ENCODE data around the gene KBTBD13.

KBTBD13 gene

GRCh38 chr15:65085990-65086679, 9.6 kb downstream of the KBTBD13 start:
- Histone ChIP-seq H3K27me3 (ENCODE audit: insufficient read depth, low read length, poor library complexity, severe bottlenecking) (no peaks in the 10 kb centered on the region), H3K9me2 (replicated peaks; ENCODE audit: low read depth, low read length) (no peaks in the 10 kb centered on the region), H2AFZ (ENCODE audit: low read length) (peak overlapping the region; percentile 61; the same call in 1 of the 2 replicates), H3K4me2 (ENCODE audit: low read depth, low read length, poor library complexity, severe bottlenecking) (no peak overlapping the region), H3K9me3 (ENCODE audit: insufficient read depth, low read depth, low read length) (no peaks in the 10 kb centered on the region), H3K4me1 (ENCODE audit: insufficient read depth, low read length, poor library complexity, severe bottlenecking) (peaks cover 20% of the 10 kb centered on the region), H3K36me3 (ENCODE audit: insufficient read depth, low read length) (no peaks in the 10 kb centered on the region), H4K20me1 (ENCODE audit: insufficient read depth, low read length, poor library complexity, severe bottlenecking) (no peaks in the 10 kb centered on the region), H3K79me2 (ENCODE audit: insufficient read depth, low read length) (no peaks in the 10 kb centered on the region), H3F3A (ENCODE audit: low read depth) (no peaks in the 10 kb centered on the region), H3K9ac (ENCODE audit: low read depth, low read length, poor library complexity, severe bottlenecking) (no peak overlapping the region), H3K4me3 (ENCODE audit: low read length, poor library complexity, severe bottlenecking) (no peak overlapping the region)
- no peak for TF ChIP-seq EZH2phosphoT487 (IDR thresholded peaks at IDR 0.05; ENCODE audit: borderline replicate concordance)
- TF ChIP-seq CTCF (conservative IDR thresholded peaks at IDR 0.05; ENCODE audit: low read length), result peak; percentile 71

- Histone ChIP-seq H3K9me2 (replicated peaks; ENCODE audit: low read depth, low read length) (no peaks in the 10 kb centered on the region), H3K79me2 (ENCODE audit: insufficient read depth, low read length) (no peaks in the 10 kb centered on the region), H3K4me3 (ENCODE audit: low read length, poor library complexity, severe bottlenecking) (no peak overlapping the region), H4K20me1 (ENCODE audit: insufficient read depth, low read length, poor library complexity, severe bottlenecking) (no peaks in the 10 kb centered on the region), H3K9me3 (ENCODE audit: insufficient read depth, low read depth, low read length) (no peaks in the 10 kb centered on the region), H3K36me3 (ENCODE audit: insufficient read depth, low read length) (no peaks in the 10 kb centered on the region), H2AFZ (ENCODE audit: low read length) (no peak overlapping the region), H3F3A (ENCODE audit: low read depth) (no peaks in the 10 kb centered on the region), H3K27me3 (ENCODE audit: insufficient read depth, low read length, poor library complexity, severe bottlenecking) (no peaks in the 10 kb centered on the region), H3K9ac (ENCODE audit: low read depth, low read length, poor library complexity, severe bottlenecking) (no peak overlapping the region), H3K4me2 (ENCODE audit: low read depth, low read length, poor library complexity, severe bottlenecking) (no peak overlapping the region), H3K4me1 (ENCODE audit: insufficient read depth, low read length, poor library complexity, severe bottlenecking) (peaks cover 15% of the 10 kb centered on the region)
- peak; percentile 47 for TF ChIP-seq CTCF (conservative IDR thresholded peaks at IDR 0.05; ENCODE audit: low read length)
- no peak for TF ChIP-seq EZH2phosphoT487 (IDR thresholded peaks at IDR 0.05; ENCODE audit: borderline replicate concordance)
These were observed 10.2 kb downstream of the KBTBD13 start for GRCh38 chr15:65086680-65087111.

GRCh38 chr15:65087411-65087810, 10.9 kb downstream of the KBTBD13 start:
- Histone ChIP-seq H3K4me2 (ENCODE audit: low read depth, low read length, poor library complexity, severe bottlenecking) (no peak overlapping the region), H3K9ac (ENCODE audit: low read depth, low read length, poor library complexity, severe bottlenecking) (no peak overlapping the region), H3K4me1 (ENCODE audit: insufficient read depth, low read length, poor library complexity, severe bottlenecking) (peaks cover 8% of the 10 kb centered on the region), H3K9me2 (replicated peaks; ENCODE audit: low read depth, low read length) (no peaks in the 10 kb centered on the region), H3K79me2 (ENCODE audit: insufficient read depth, low read length) (no peaks in the 10 kb centered on the region), H4K20me1 (ENCODE audit: insufficient read depth, low read length, poor library complexity, severe bottlenecking) (no peaks in the 10 kb centered on the region), H2AFZ (ENCODE audit: low read length) (no peak overlapping the region), H3K4me3 (ENCODE audit: low read length, poor library complexity, severe bottlenecking) (no peak overlapping the region), H3K27me3 (ENCODE audit: insufficient read depth, low read length, poor library complexity, severe bottlenecking) (no peaks in the 10 kb centered on the region), H3F3A (ENCODE audit: low read depth) (no peaks in the 10 kb centered on the region), H3K9me3 (ENCODE audit: insufficient read depth, low read depth, low read length) (no peaks in the 10 kb centered on the region), H3K36me3 (ENCODE audit: insufficient read depth, low read length) (no peaks in the 10 kb centered on the region)
- TF ChIP-seq EZH2phosphoT487 (IDR thresholded peaks at IDR 0.05; ENCODE audit: borderline replicate concordance) (no peak), CTCF (conservative IDR thresholded peaks at IDR 0.05; ENCODE audit: low read length) (no peak)
